ENCODE measurements around the gene OLFML3. TPM values are rescaled to one million over a fixed set of nuclear protein-coding genes. Genes with fewer than 3 reads are reported as not detected.

The OLFML3 gene
- total and polyA plus RNA-seq, 2 of the 8 experiments (the other 6 are each of a cell fraction or from before 2014, with no cell fraction given) = 56.0 to 72.3 TPM

DNA sequence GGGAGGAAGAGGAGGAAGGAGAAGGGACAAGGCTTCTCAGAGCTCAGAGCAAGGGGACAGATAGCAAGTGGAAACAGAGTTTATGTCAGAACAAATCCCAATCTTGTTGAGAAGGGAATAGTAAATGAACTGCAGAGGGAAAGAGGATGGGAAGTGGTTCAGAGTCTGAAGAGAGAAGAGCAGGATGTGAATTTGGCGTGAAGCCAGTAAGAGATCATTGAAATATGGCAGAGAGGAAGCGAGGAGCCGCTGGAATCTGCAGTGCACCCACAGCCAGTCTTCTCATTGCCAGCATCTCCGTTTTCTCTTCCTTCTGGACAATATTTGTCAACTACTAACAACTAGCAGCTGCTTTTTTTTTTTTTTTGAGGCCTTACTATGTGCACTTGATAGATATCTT, 19.1 kb downstream of the OLFML3 start:
- FAIRE-seq (no peak), DNase-seq (ENCODE audit: low read depth in 1 of 2, low spot score in 2 of 2) (no peak)
- Histone ChIP-seq H2AFZ (ENCODE audit: low read length) (no peak overlapping the region), H2BK120ac (replicated peaks; ENCODE audit: low read depth, low read length) (no peak overlapping the region), H3K27me3 (replicated peaks in 1 of 4; ENCODE audit: control insufficient read depth in 3 of 4, extremely low read depth in 1 of 4, insufficient read depth in 3 of 4, low read length in 3 of 4) (no peaks in the 10 kb centered on the region; a peak in 1 of 7 replicates), H4K5ac (ENCODE audit: insufficient read length, low read depth, low read length) (no peak overlapping the region), H3K9me3 (ENCODE audit: insufficient read depth in 2 of 2, low read depth in 1 of 2, low read length in 1 of 2) (no peaks in the 10 kb centered on the region; a peak in 3 of 4 replicates), H2BK15ac (ENCODE audit: low read length) (no peak overlapping the region; the same call in 1 of the 2 replicates), H3K4me2 (ENCODE audit: insufficient read depth in 1 of 2, low read depth in 2 of 2, low read length in 2 of 2) (no peak overlapping the region), H4K8ac (ENCODE audit: extremely low read depth, insufficient read depth, low read length) (no peak overlapping the region), H3K23me2 (ENCODE audit: low read depth, low read length) (no peaks in the 10 kb centered on the region), H3K18ac (ENCODE audit: extremely low read depth, low read length) (no peak overlapping the region), H3K56ac (replicated peaks; ENCODE audit: insufficient read length, low read depth, low read length) (no peak overlapping the region), H3K23ac (ENCODE audit: insufficient read length) (no peak overlapping the region), H2BK12ac (ENCODE audit: low read depth, low read length) (0 out of 2 replicates have a peak overlapping the region, but pooled peaks have one; percentile 63), H4K20me1 (replicated peaks in 1 of 2; ENCODE audit: control insufficient read depth in 1 of 2, insufficient read depth in 2 of 2, low read length in 2 of 2) (no peaks in the 10 kb centered on the region), H3K79me2 (ENCODE audit: control insufficient read depth in 1 of 2, insufficient read depth in 2 of 2, low read length in 2 of 2) (no peaks in the 10 kb centered on the region), H3K14ac (ENCODE audit: insufficient read length) (no peak overlapping the region), H3K4ac (replicated peaks; ENCODE audit: insufficient read length, low read depth, low read length) (no peak overlapping the region), H3K36me3 (ENCODE audit: control insufficient read depth in 2 of 4, insufficient read depth in 4 of 4, low read length in 3 of 4) (no peaks in the 10 kb centered on the region), H2AK5ac (ENCODE audit: low read depth, low read length) (no peak overlapping the region), H2BK20ac (ENCODE audit: low read length) (0 out of 2 replicates have a peak overlapping the region, but pooled peaks have one; percentile 61), H3K9ac (replicated peaks in 1 of 4; ENCODE audit: extremely low read depth in 1 of 4, low read depth in 3 of 4, low read length in 3 of 4) (peak overlapping the region in 1 of 4 experiments; percentile 10; a peak in 1 of 7 replicates), H3K27ac (ENCODE audit: low read depth, low read length) (no peak overlapping the region), H2BK5ac (ENCODE audit: low read depth, low read length) (no peak overlapping the region), H4K91ac (replicated peaks; ENCODE audit: insufficient read length, low read length) (no peak overlapping the region), H3K4me1 (replicated peaks in 1 of 4; ENCODE audit: control insufficient read depth in 3 of 4, insufficient read depth in 4 of 4, low read length in 3 of 4) (peaks cover 3 to 16% (median 12%) of the 10 kb centered on the region in 4 experiments), H3K79me1 (ENCODE audit: low read depth, low read length) (no peaks in the 10 kb centered on the region), H3K4me3 (ENCODE audit: extremely low read depth in 1 of 4, insufficient read depth in 2 of 4, low read depth in 3 of 4, low read length in 4 of 4) (no peak overlapping the region)
- ChIA-PET CTCF (ENCODE audit: partially characterized antibody) (interaction anchor here (1.0 to 1.5 kb wide), 5 partner anchors 13 to 284 kb away, joined by 3 to 6 read pairs (median 4); partner anchors contain the start of gene OLFML3), POLR2A (ENCODE audit: partially characterized antibody) (interaction anchor here (1.1 to 1.4 kb wide), 2 partner anchors 13 to 39 kb away, joined by 3 read pairs; no protein-coding TSS in a partner anchor)
- WGBS, 2 experiments (ENCODE audit: extremely low coverage in 1 of 2, insufficient coverage in 1 of 2, insufficient read length in 1 of 2, insufficient replicate concordance in 2 of 2, low coverage in 1 of 2, low lambda C conversion rate in 2 of 2, missing lambda C conversion rate in 1 of 2) = 90% methylated on average over 4 of the region's 4 CpGs; no CpG with 5 or more reads in 1 of the 2 experiments
- TF ChIP-seq POU5F1 (IDR thresholded peaks at IDR 0.05; ENCODE audit: low read depth, low read length) (no peak), CHD1 (IDR thresholded peaks at IDR 0.05; ENCODE audit: low read depth, low read length) (no peak), BRCA1 (IDR thresholded peaks at IDR 0.05; ENCODE audit: low read depth, low read length) (no peak), CHD2 (IDR thresholded peaks at IDR 0.05; ENCODE audit: low read length) (no peak), FOSL1 (IDR thresholded peaks at IDR 0.05; ENCODE audit: insufficient read depth, low read depth, low read length) (no peak), MAFK (IDR thresholded peaks at IDR 0.05; ENCODE audit: low read depth, low read length) (no peak)

All from H1 (cell line).